Esophagus squamous epithelium (tissue), 4 donors: Measurements from ENCODE around the gene TRAPPC2L.

Experiments
- POLR2A ChIP-seq, 4 donors: fragments of 450-650 bp; IDR thresholded peaks; one replicate each; pipeline ENCODE4 v1.6.1; 2017; ENCODE audit warnings: antibody characterized with exemption in 4 of 4, mild to moderate bottlenecking in 4 of 4, moderate library complexity in 3 of 4
- TF ChIP-seq, protein P1 (sequence below), 6 experiments: fragments of 450-650 bp in 4 of 6; fragments of 200-600 bp in 2 of 6; sonication (generic) in 2 of 6; IDR thresholded peaks; one replicate each; pipeline ENCODE4 v1.5.1; 2016 to 2019; ENCODE audit warnings: antibody characterized with exemption in 6 of 6, mild to moderate bottlenecking in 4 of 6, moderate library complexity in 4 of 6

DNA sequence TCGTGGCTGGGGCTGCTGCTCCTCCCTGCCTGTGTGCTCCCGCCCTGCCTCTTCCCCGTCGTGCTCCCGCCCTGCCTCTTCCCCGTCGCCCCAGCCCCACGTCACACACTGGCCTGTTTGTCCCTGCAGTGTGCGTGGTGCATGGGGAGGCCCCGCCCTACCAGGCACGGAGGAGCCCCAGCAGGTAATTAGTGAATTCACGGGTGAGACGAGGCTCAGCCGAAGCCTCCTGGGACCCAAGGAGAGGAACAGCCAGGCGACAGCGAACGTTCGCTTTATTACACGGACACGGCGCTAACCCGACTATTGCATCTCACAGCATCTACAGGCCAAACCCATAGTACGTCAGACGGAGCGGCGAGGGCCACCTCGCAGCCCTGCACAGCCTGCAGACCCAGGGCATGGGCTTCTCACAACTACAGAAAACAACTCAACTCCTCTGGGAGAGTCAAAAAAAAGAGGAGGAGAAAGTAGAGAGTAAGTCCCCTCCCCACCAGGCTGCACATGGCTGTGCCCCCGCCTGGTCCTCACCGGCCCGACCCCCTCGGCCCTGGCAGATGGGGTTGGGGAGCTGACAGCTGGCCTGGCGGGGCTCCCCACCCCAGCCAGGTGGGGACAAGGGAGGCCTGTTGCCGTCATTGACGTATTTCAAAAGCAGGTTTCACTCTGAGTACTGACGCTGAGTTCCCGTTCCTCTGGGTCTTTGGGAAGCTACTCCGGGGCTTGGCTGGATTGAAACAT is 13.9 kb downstream of the TRAPPC2L start:
- TF ChIP-seq, protein P1, sequence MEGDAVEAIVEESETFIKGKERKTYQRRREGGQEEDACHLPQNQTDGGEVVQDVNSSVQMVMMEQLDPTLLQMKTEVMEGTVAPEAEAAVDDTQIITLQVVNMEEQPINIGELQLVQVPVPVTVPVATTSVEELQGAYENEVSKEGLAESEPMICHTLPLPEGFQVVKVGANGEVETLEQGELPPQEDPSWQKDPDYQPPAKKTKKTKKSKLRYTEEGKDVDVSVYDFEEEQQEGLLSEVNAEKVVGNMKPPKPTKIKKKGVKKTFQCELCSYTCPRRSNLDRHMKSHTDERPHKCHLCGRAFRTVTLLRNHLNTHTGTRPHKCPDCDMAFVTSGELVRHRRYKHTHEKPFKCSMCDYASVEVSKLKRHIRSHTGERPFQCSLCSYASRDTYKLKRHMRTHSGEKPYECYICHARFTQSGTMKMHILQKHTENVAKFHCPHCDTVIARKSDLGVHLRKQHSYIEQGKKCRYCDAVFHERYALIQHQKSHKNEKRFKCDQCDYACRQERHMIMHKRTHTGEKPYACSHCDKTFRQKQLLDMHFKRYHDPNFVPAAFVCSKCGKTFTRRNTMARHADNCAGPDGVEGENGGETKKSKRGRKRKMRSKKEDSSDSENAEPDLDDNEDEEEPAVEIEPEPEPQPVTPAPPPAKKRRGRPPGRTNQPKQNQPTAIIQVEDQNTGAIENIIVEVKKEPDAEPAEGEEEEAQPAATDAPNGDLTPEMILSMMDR (IDR thresholded peaks at IDR 0.05): no peak
- no peak for TF ChIP-seq POLR2A (IDR thresholded peaks at IDR 0.05)
